PFSK-1 (cell line): Measurements from ENCODE around the gene BOD1L2.

Source experiments
- FOXP2 ChIP-seq: optimal IDR thresholded peaks from 2 replicates; pipeline ENCODE3; 2011; ENCODE audit warnings: borderline replicate concordance, control low read depth, inconsistent platforms; ENCODE audit not compliant: insufficient read depth; ENCODE audit errors: extremely low read length, extremely low read depth
- POLR2AphosphoS5 ChIP-seq: IDR thresholded peaks from 2 replicates; pipeline ENCODE4 v1.6.1; 2012; ENCODE audit warnings: low read depth, mild to moderate bottlenecking, control low read depth, low read length, moderate library complexity
- REST ChIP-seq, 2 experiments: IDR thresholded peaks; 2 replicates each; pipeline versions ENCODE4 v1.6.1 to v1.8.0; 2011 to 2012; ENCODE audit warnings: low read depth in 2 of 2, low read length in 2 of 2, control low read depth in 1 of 2, inconsistent platforms in 1 of 2, mild to moderate bottlenecking in 1 of 2, moderate library complexity in 1 of 2; ENCODE audit not compliant: insufficient read depth in 1 of 2
- SIN3A ChIP-seq: IDR thresholded peaks from 2 replicates; pipeline ENCODE4 v1.6.1; 2012; ENCODE audit warnings: mild to moderate bottlenecking, low read length, moderate library complexity, borderline replicate concordance; ENCODE audit not compliant: insufficient read depth
- TAF1 ChIP-seq: IDR thresholded peaks from 2 replicates; pipeline ENCODE4 v1.6.1; 2012; ENCODE audit warnings: low read length, control low read depth, borderline replicate concordance; ENCODE audit not compliant: insufficient read depth

The BOD1L2 gene

GRCh38 chr18:57149051-57149450 lies 2.2 kb downstream of the BOD1L2 start:
- TF ChIP-seq SIN3A (no peak), FOXP2 (no peak), REST (IDR thresholded peaks at IDR 0.05; ENCODE audit: insufficient read depth in 1 of 2, low read depth in 2 of 2, low read length in 2 of 2) (no peak), TAF1 (no peak), POLR2AphosphoS5 (no peak)

- TF ChIP-seq POLR2AphosphoS5 (no peak), TAF1 (no peak), REST (IDR thresholded peaks at IDR 0.05; ENCODE audit: insufficient read depth in 1 of 2, low read depth in 2 of 2, low read length in 2 of 2) (no peak), FOXP2 (no peak), SIN3A (no peak)
Observed at GRCh38 chr18:57149531-57149930, 2.6 kb downstream of the BOD1L2 start.

GRCh38 chr18:57150081-57150480 lies 3.2 kb downstream of the BOD1L2 start:
- TF ChIP-seq TAF1: no peak
- TF ChIP-seq POLR2AphosphoS5: no peak

GRCh38 chr18:57150828-57151227 lies 3.9 kb downstream of the BOD1L2 start:
- TF ChIP-seq TAF1 (no peak), POLR2AphosphoS5 (no peak), FOXP2 (no peak), REST (IDR thresholded peaks at IDR 0.05; ENCODE audit: insufficient read depth in 1 of 2, low read depth in 2 of 2, low read length in 2 of 2) (no peak), SIN3A (no peak)

- no peak for TF ChIP-seq FOXP2
- TF ChIP-seq TAF1: no peak
- TF ChIP-seq REST (IDR thresholded peaks at IDR 0.05; ENCODE audit: insufficient read depth in 1 of 2, low read depth in 2 of 2, low read length in 2 of 2): no peak
- TF ChIP-seq SIN3A: no peak
- TF ChIP-seq POLR2AphosphoS5: no peak
Observed at GRCh38 chr18:57154191-57154830, 7.4 kb downstream of the BOD1L2 start.
